WI38 (cell line): Measurements from ENCODE around the gene DYNC1I1.

Experiments used
- H3K4me3 ChIP-seq: 2 replicates; pipeline ENCODE4 v1.5.1; 2011; ENCODE audit warnings: low read depth, mild to moderate bottlenecking, control low read depth, low read length
- CTCF ChIP-seq: IDR thresholded peaks from 2 replicates; pipeline ENCODE4 v1.5.1; 2012; ENCODE audit warnings: low read depth, mild to moderate bottlenecking, control low read depth, low read length

Gene DYNC1I1

GRCh38 chr7:95824616-95825015, 52.3 kb downstream of the DYNC1I1 start:
- H3K4me3 ChIP-seq, result no peak overlapping the region
- no peak for TF ChIP-seq CTCF

- H3K4me3 ChIP-seq, result no peak overlapping the region
- TF ChIP-seq CTCF, result no peak
Observed at GRCh38 chr7:95828824-95829790, 56.8 kb downstream of the DYNC1I1 start.

GRCh38 chr7:95840953-95841950, 68.9 kb downstream of the DYNC1I1 start:
- no peak overlapping the region for H3K4me3 ChIP-seq
- TF ChIP-seq CTCF, result no peak

- TF ChIP-seq CTCF, result no peak
- no peak overlapping the region for H3K4me3 ChIP-seq
Observed at GRCh38 chr7:95843286-95843685, 70.9 kb downstream of the DYNC1I1 start.

GRCh38 chr7:95845007-95845406, 72.7 kb downstream of the DYNC1I1 start:
- H3K4me3 ChIP-seq, result no peak overlapping the region
- TF ChIP-seq CTCF, result no peak

GRCh38 chr7:95847061-95847460, 74.7 kb downstream of the DYNC1I1 start:
- TF ChIP-seq CTCF, result no peak

More at GRCh38 chr7:95847061-95847460, 74.7 kb downstream of the DYNC1I1 start:
- H3K4me3 ChIP-seq, result no peak overlapping the region
